HepG2 (cell line): ENCODE data around the gene AP1S3. TPM values are rescaled to one million over a fixed set of nuclear protein-coding genes. Genes with fewer than 3 reads are reported as not detected.
A peak's percentile ranks its signal among the peaks of the same experiment; 100 is the strongest.

ENCODE experiments used
- ARHGAP35 ChIP-seq: sonication (generic); formaldehyde crosslinking; IDR thresholded peaks from 2 replicates; pipeline ENCODE4 v1.9.0; 2022; ENCODE audit warnings: mild to moderate bottlenecking, inconsistent platforms, moderate library complexity, missing genetic modification reagents, borderline replicate concordance
- ATF7 ChIP-seq, 2 experiments: fragments of 450-650 bp in 1 of 2; sonication (generic) in 1 of 2; formaldehyde crosslinking in 1 of 2; IDR thresholded peaks; 2 replicates each; pipeline versions ENCODE4 v1.4.0 to v1.6.1; 2016 to 2020; ENCODE audit warnings: antibody characterized with exemption in 1 of 2, mild to moderate bottlenecking in 1 of 2, missing genetic modification reagents in 1 of 2
- GATAD2A ChIP-seq: IDR thresholded peaks from 2 replicates; pipeline ENCODE4 v1.6.1; 2016
- HNF4G ChIP-seq, 2 experiments: sonication (generic) in 1 of 2; formaldehyde crosslinking in 1 of 2; IDR thresholded peaks; 2 replicates each; pipeline versions ENCODE4 v1.4.0 to v1.6.1; 2011 to 2020; ENCODE audit warnings: borderline replicate concordance in 2 of 2, low read depth in 2 of 2, mild to moderate bottlenecking in 2 of 2, low read length in 1 of 2, missing genetic modification reagents in 1 of 2, moderate library complexity in 1 of 2
- HNRNPK ChIP-seq: fragments of 200-400 bp; formaldehyde crosslinking; IDR thresholded peaks from 2 replicates; pipeline ENCODE4 v1.6.1; 2018; ENCODE audit warnings: low read length, low read depth, moderate library complexity, mild to moderate bottlenecking; ENCODE audit not compliant: poor library complexity, severe bottlenecking
- KDM3A ChIP-seq: IDR thresholded peaks from 2 replicates; pipeline ENCODE4 v1.6.1; 2018; ENCODE audit warnings: low read depth, missing compliant biosample characterization
- MAZ ChIP-seq, 2 experiments: sonication (generic) in 1 of 2; formaldehyde crosslinking in 1 of 2; IDR thresholded peaks; 2 replicates each; pipeline versions ENCODE4 v1.5.0 to v1.6.1; 2012 to 2020; ENCODE audit warnings: low read depth in 2 of 2, mild to moderate bottlenecking in 2 of 2, borderline replicate concordance in 1 of 2, improper control_type of control experiment in 1 of 2, low read length in 1 of 2, missing genetic modification reagents in 1 of 2, moderate library complexity in 1 of 2
- NFIB ChIP-seq: sonication (generic); formaldehyde crosslinking; IDR thresholded peaks from 2 replicates; pipeline ENCODE4 v1.9.0; 2021; ENCODE audit warnings: missing genetic modification reagents, mild to moderate bottlenecking, borderline replicate concordance
- PHF8 ChIP-seq: sonication (generic); formaldehyde crosslinking; IDR thresholded peaks from 2 replicates; pipeline ENCODE4 v1.5.0; 2020; ENCODE audit warnings: missing genetic modification reagents
- POLR2AphosphoS5 ChIP-seq: IDR thresholded peaks from 2 replicates; pipeline ENCODE4 v1.6.1; 2012; ENCODE audit warnings: low read depth, low read length
- ZNF564 ChIP-seq: sonication (generic); formaldehyde crosslinking; IDR thresholded peaks from 2 replicates; pipeline ENCODE4 v1.8.1; 2023; ENCODE audit warnings: mild to moderate bottlenecking, missing genetic modification reagents
- ZNF574 ChIP-seq: sonication (generic); formaldehyde crosslinking; IDR thresholded peaks from 2 replicates; pipeline ENCODE4 v1.4.0; 2020; ENCODE audit warnings: missing genetic modification reagents
- polyA plus RNA-seq, 8 experiments: library from polyadenylated mRNA; depleted of rRNA in 3 of 8; stranded (reverse) in 7 of 8; unstranded in 1 of 8; fragments of >200 nt; fragmentation: Illumina TruSeq in 4 of 8; extraction: Trizol in 4 of 8; gene quantifications; 2 replicates each; pipeline versions ENCODE4 v1.2.1 to v1.2.3, GENCODE V29; 2011 to 2016; ENCODE audit warnings: low read depth in 4 of 8, missing spikeins in 1 of 8, mixed read lengths in 1 of 8; ENCODE audit not compliant: insufficient read depth in 1 of 8
- total RNA-seq, 5 experiments: library from RNA; depleted of rRNA; stranded (reverse); fragments of >200 nt; fragmentation: Illumina TruSeq; extraction: Trizol; gene quantifications; 2 replicates each; pipeline ENCODE4 v1.2.3, GENCODE V29; 2016; ENCODE audit warnings: low read depth in 1 of 5
- TF ChIP-seq, protein P1 (sequence below): sonication (generic); formaldehyde crosslinking; IDR thresholded peaks from 2 replicates; pipeline ENCODE4 v1.4.0; 2020; ENCODE audit warnings: missing genetic modification reagents
- TF ChIP-seq, protein P2 (sequence below): sonication (generic); formaldehyde crosslinking; conservative IDR thresholded peaks from 2 replicates; pipeline ENCODE4 v1.4.0; 2020; ENCODE audit warnings: mild to moderate bottlenecking, missing genetic modification reagents, moderate library complexity

Gene AP1S3
- total and polyA plus RNA-seq, 2 of the 13 experiments (the other 11 are each of a cell fraction or from before 2014, with no cell fraction given): 3.0 to 16.3 TPM

DNA sequence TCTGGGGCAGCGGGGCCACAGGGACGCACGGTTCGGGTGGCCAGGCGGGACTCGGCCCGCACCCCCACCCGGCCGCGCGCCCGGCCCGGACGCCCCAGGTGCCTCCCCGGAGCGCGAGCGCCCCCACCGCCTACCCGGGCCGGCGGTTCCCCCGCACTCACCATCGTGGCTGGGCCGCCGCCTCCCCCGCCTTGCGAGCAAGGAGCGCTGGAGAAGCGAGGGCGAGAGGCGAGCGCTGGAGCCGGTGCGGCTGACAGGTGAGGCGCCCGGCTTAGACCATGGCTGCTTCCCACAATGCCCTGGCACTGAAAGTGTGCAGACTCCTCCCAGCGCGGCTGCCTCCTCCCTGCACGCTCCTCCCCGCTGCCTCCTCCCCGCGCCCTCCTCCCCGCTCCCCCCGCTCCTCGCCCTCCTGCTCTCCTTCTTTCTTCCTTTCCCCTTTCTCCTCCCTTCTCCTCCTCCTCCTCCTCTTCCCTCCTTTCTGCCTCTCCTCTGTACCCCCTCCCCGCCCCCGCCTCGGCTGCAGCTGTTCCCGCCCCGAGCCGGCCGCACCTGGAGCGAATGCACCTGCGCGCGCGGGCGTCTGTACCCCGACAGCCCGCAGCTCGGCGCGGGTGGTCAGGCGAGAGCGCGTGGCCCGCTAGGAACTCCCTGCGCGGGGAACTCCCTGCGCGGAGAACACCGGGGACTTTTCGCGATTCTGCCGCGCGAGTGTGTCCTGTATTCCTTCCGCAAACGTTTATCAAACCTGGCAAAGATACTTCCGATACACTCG lies at the start of gene AP1S3 (continued):
- TF ChIP-seq HNF4G (IDR thresholded peaks at IDR 0.05; ENCODE audit: borderline replicate concordance, low read depth, low read length): no peak
- TF ChIP-seq HNF4G (CRISPR knock-in tag; IDR thresholded peaks at IDR 0.05; ENCODE audit: borderline replicate concordance, low read depth): no peak
- peak; percentile 96 for TF ChIP-seq HNRNPK
- TF ChIP-seq POLR2AphosphoS5: peak; percentile 46; the same call in 1 of the 2 replicates
- TF ChIP-seq, protein P1, sequence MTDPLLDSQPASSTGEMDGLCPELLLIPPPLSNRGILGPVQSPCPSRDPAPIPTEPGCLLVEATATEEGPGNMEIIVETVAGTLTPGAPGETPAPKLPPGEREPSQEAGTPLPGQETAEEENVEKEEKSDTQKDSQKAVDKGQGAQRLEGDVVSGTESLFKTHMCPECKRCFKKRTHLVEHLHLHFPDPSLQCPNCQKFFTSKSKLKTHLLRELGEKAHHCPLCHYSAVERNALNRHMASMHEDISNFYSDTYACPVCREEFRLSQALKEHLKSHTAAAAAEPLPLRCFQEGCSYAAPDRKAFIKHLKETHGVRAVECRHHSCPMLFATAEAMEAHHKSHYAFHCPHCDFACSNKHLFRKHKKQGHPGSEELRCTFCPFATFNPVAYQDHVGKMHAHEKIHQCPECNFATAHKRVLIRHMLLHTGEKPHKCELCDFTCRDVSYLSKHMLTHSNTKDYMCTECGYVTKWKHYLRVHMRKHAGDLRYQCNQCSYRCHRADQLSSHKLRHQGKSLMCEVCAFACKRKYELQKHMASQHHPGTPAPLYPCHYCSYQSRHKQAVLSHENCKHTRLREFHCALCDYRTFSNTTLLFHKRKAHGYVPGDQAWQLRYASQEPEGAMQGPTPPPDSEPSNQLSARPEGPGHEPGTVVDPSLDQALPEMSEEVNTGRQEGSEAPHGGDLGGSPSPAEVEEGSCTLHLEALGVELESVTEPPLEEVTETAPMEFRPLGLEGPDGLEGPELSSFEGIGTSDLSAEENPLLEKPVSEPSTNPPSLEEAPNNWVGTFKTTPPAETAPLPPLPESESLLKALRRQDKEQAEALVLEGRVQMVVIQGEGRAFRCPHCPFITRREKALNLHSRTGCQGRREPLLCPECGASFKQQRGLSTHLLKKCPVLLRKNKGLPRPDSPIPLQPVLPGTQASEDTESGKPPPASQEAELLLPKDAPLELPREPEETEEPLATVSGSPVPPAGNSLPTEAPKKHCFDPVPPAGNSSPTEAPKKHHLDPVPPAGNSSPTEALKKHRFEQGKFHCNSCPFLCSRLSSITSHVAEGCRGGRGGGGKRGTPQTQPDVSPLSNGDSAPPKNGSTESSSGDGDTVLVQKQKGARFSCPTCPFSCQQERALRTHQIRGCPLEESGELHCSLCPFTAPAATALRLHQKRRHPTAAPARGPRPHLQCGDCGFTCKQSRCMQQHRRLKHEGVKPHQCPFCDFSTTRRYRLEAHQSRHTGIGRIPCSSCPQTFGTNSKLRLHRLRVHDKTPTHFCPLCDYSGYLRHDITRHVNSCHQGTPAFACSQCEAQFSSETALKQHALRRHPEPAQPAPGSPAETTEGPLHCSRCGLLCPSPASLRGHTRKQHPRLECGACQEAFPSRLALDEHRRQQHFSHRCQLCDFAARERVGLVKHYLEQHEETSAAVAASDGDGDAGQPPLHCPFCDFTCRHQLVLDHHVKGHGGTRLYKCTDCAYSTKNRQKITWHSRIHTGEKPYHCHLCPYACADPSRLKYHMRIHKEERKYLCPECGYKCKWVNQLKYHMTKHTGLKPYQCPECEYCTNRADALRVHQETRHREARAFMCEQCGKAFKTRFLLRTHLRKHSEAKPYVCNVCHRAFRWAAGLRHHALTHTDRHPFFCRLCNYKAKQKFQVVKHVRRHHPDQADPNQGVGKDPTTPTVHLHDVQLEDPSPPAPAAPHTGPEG (CRISPR knock-in tag): no peak
- peak; percentile 50; the same call in 1 of the 2 replicates for TF ChIP-seq ARHGAP35
- TF ChIP-seq GATAD2A (CRISPR knock-in tag): 0 out of 2 replicates have a peak, but pooled peaks have one; percentile 5
- 0 out of 2 replicates have a peak, but pooled peaks have one; percentile 24 for TF ChIP-seq KDM3A (CRISPR knock-in tag)
- no peak for TF ChIP-seq ATF7 (IDR thresholded peaks at IDR 0.05)
- peak; percentile 28; the same call in 1 of the 2 replicates for TF ChIP-seq ATF7 (CRISPR knock-in tag; IDR thresholded peaks at IDR 0.05)
- TF ChIP-seq NFIB (CRISPR knock-in tag): no peak
- TF ChIP-seq, protein P2, sequence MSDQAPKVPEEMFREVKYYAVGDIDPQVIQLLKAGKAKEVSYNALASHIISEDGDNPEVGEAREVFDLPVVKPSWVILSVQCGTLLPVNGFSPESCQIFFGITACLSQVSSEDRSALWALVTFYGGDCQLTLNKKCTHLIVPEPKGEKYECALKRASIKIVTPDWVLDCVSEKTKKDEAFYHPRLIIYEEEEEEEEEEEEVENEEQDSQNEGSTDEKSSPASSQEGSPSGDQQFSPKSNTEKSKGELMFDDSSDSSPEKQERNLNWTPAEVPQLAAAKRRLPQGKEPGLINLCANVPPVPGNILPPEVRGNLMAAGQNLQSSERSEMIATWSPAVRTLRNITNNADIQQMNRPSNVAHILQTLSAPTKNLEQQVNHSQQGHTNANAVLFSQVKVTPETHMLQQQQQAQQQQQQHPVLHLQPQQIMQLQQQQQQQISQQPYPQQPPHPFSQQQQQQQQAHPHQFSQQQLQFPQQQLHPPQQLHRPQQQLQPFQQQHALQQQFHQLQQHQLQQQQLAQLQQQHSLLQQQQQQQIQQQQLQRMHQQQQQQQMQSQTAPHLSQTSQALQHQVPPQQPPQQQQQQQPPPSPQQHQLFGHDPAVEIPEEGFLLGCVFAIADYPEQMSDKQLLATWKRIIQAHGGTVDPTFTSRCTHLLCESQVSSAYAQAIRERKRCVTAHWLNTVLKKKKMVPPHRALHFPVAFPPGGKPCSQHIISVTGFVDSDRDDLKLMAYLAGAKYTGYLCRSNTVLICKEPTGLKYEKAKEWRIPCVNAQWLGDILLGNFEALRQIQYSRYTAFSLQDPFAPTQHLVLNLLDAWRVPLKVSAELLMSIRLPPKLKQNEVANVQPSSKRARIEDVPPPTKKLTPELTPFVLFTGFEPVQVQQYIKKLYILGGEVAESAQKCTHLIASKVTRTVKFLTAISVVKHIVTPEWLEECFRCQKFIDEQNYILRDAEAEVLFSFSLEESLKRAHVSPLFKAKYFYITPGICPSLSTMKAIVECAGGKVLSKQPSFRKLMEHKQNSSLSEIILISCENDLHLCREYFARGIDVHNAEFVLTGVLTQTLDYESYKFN (CRISPR knock-in tag): 0 out of 2 replicates have a peak, but pooled peaks have one; percentile 17
- TF ChIP-seq PHF8 (CRISPR knock-in tag): peak; percentile 72
- 0 out of 2 replicates have a peak, but pooled peaks have one; percentile 64 for TF ChIP-seq ZNF564 (CRISPR knock-in tag)
- peak; percentile 48; the same call in 1 of the 2 replicates for TF ChIP-seq ZNF574
- TF ChIP-seq MAZ (IDR thresholded peaks at IDR 0.05; ENCODE audit: borderline replicate concordance, low read depth, low read length): no peak
- TF ChIP-seq MAZ (CRISPR knock-in tag; IDR thresholded peaks at IDR 0.05; ENCODE audit: low read depth): peak; percentile 81
